ENCODE data around the gene PODNL1. TPM values are rescaled to one million over a fixed set of nuclear protein-coding genes. Genes with fewer than 3 reads are reported as not detected.

Gene PODNL1
- total RNA-seq, 6 experiments from 2014 or later, result 0.19 to 0.33 TPM; not detected in 4

DNA sequence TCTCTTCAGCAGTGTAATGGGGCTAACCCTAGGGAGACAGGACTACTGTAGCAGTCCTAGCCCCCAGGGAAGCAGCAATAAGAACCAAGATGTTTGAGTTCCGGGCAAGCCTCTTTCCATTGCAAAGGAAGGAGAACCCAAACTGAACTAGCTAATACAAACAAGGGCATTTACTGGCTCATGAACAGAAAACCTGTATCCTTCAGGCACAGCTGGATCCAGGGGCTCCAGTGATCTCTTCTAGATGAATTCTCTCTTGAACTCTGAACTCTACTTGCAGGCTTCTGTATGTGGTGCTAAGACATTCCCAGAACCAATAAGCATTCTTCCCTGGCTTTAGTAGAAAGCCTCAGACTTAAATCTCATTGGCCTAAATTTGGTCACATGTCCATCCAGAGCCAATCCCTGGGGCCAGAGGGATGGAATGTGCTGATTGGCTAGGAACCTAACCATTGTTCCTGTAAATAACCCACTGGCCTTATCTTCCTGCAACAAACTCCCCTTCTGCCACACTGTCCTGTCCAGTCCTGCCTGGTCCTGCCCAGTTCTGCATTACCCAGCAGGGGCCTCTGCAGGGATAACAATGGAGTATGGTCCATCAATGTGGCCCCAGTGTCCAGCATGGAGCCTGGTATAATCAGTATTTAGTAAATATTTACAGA is 3.9 kb upstream of the PODNL1 start:
- no peak for ATAC-seq
- intact Hi-C loops (cut with DNase I), result no loop called here
- TF ChIP-seq, protein P1, sequence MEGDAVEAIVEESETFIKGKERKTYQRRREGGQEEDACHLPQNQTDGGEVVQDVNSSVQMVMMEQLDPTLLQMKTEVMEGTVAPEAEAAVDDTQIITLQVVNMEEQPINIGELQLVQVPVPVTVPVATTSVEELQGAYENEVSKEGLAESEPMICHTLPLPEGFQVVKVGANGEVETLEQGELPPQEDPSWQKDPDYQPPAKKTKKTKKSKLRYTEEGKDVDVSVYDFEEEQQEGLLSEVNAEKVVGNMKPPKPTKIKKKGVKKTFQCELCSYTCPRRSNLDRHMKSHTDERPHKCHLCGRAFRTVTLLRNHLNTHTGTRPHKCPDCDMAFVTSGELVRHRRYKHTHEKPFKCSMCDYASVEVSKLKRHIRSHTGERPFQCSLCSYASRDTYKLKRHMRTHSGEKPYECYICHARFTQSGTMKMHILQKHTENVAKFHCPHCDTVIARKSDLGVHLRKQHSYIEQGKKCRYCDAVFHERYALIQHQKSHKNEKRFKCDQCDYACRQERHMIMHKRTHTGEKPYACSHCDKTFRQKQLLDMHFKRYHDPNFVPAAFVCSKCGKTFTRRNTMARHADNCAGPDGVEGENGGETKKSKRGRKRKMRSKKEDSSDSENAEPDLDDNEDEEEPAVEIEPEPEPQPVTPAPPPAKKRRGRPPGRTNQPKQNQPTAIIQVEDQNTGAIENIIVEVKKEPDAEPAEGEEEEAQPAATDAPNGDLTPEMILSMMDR (IDR thresholded peaks at IDR 0.05), result no peak
- no peak for TF ChIP-seq POLR2A (IDR thresholded peaks at IDR 0.05)

DNA sequence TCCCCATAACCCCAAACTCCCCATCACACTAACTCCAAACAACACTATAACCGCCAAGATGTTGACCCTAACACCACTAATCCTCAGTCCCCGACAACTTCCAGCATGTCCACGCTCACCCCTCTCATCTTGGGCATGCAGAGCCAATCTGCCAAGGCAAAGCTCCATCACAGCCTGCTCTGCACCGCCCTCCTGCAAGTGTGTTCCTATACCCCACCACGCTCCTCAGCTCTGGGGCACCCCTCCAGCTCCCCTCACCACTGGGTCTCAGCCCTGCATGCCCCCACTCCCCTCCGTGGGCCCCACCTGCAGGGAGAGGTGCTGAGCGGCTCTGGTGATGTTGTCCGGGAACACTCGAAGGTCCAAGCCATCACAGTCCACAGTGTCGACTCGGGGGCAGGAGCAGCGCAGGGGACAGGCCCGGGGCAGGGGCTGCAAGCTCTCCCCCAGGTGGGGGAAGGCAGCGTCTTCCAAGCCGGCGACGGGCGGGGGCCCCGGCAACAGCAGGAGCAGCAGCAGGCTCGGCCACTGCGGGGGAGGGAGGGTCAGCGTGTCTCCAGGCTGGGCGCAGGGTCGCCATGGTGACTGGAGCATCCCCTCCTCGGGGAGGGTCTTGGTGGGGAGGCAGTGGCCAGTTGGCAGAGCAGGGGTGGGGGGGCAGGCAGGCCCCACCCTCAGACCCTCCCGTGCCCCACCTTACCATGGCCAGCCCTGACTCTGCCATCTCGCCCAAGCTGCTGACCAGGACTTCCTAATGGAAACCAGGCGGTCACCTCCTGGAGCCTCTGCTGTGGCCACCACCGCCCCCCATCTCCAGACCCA is 527 bp downstream of the PODNL1 start:
- 22% methylated on average over 9 of the region's 29 CpGs for WGBS (ENCODE audit: insufficient coverage, low coverage, low lambda C conversion rate, missing lambda C conversion rate)
- no peak for DNase-seq
- Histone ChIP-seq H3K27me3 (no peaks in the 10 kb centered on the region), H3K9me3 (no peaks in the 10 kb centered on the region), H3K36me3 (no peaks in the 10 kb centered on the region), H3K4me3 (no peak overlapping the region), H3K4me1 (no peaks in the 10 kb centered on the region), H3K27ac (no peak overlapping the region)
- ATAC-seq, result peak in 1 of 4 donors; percentile 20
- TF ChIP-seq POLR2A (IDR thresholded peaks at IDR 0.05), result no peak
- TF ChIP-seq, protein P1 (IDR thresholded peaks at IDR 0.05), result no peak
- intact Hi-C loops (cut with DNase I), result no loop called here

More for the DNA sequence above, 3.9 kb upstream of the PODNL1 start:
- no peak for DNase-seq
- Histone ChIP-seq H3K27ac (no peak overlapping the region), H3K4me3 (no peak overlapping the region), H3K9me3 (no peaks in the 10 kb centered on the region), H3K36me3 (no peaks in the 10 kb centered on the region), H3K4me1 (no peaks in the 10 kb centered on the region), H3K27me3 (no peaks in the 10 kb centered on the region)
- WGBS (ENCODE audit: insufficient coverage, low coverage, low lambda C conversion rate, missing lambda C conversion rate), result 100% methylated on average over 1 of the region's 1 CpG

- H3K27me3 ChIP-seq, result no peaks in the 10 kb centered on the region
- no peak for ATAC-seq
Measured at GRCh38 chr19:13935765-13936510, 2.3 kb downstream of the PODNL1 start.

GRCh38 chr19:13934785-13935109 is 3.5 kb downstream of the PODNL1 start:
- no peaks in the 10 kb centered on the region for H3K36me3 ChIP-seq
- intact Hi-C loops (cut with DNase I), result no loop called here
- WGBS (ENCODE audit: insufficient coverage, low coverage, low lambda C conversion rate, missing lambda C conversion rate), result 100% methylated on average over 1 of the region's 2 CpGs
- H3K27me3 ChIP-seq, result no peaks in the 10 kb centered on the region
- no peak for ATAC-seq
- H3K4me3 ChIP-seq, result no peak overlapping the region
- H3K9me3 ChIP-seq, result no peaks in the 10 kb centered on the region
- TF ChIP-seq, protein P1 (IDR thresholded peaks at IDR 0.05), result no peak
- no peak for TF ChIP-seq POLR2A (IDR thresholded peaks at IDR 0.05)
- H3K4me1 ChIP-seq, result no peaks in the 10 kb centered on the region
- DNase-seq, result no peak
- H3K27ac ChIP-seq, result no peak overlapping the region

More at GRCh38 chr19:13935765-13936510, 2.3 kb downstream of the PODNL1 start:
- 67% methylated on average over 1 of the region's 22 CpGs for WGBS (ENCODE audit: insufficient coverage, low coverage, low lambda C conversion rate, missing lambda C conversion rate)
- intact Hi-C loops (cut with DNase I), result no loop called here
- H3K27ac ChIP-seq, result no peak overlapping the region
- no peaks in the 10 kb centered on the region for H3K9me3 ChIP-seq
- DNase-seq, result no peak
- H3K36me3 ChIP-seq, result no peaks in the 10 kb centered on the region
- TF ChIP-seq, protein P1 (IDR thresholded peaks at IDR 0.05), result no peak
- no peak for TF ChIP-seq POLR2A (IDR thresholded peaks at IDR 0.05)
- H3K4me3 ChIP-seq, result no peak overlapping the region
- H3K4me1 ChIP-seq, result no peaks in the 10 kb centered on the region

All from right lobe of liver (tissue), 6 donors.